AG04450 (cell line): ENCODE measurements around the gene CLRN3. TPM values are rescaled to one million over a fixed set of nuclear protein-coding genes. Genes with fewer than 3 reads are reported as not detected.

Experiments used
- CTCF ChIA-PET: fragments of 300-600, 350-600 bp; formaldehyde crosslinking; extraction: SDS; loops from one replicate; lab custom pipeline; 2022; ENCODE audit warnings: antibody characterized with exemption, inconsistent platforms; lab: Charles Lee
- POLR2A ChIA-PET: fragments of 350-600 bp; formaldehyde crosslinking; extraction: SDS; loops from one replicate; lab custom pipeline; 2021; ENCODE audit warnings: antibody characterized with exemption, inconsistent platforms; lab: Yijun Ruan, JAX
- DNase-seq: peaks from one replicate; pipeline ENCODE4 v3.0.0-alpha.2; 2011; ENCODE audit warnings: low read depth, low spot score
- H3K27ac ChIP-seq: one replicate; pipeline ENCODE4 v1.5.1; 2012; ENCODE audit warnings: low read depth, low read length, control low read depth
- H3K27me3 ChIP-seq: one replicate; pipeline ENCODE4 v1.6.0; 2012; ENCODE audit warnings: low read length; ENCODE audit not compliant: control insufficient read depth, insufficient read depth
- H3K4me3 ChIP-seq: 2 replicates; pipeline ENCODE4 v1.5.1; 2011; ENCODE audit warnings: mild to moderate bottlenecking, low read depth, low read length, control low read depth
- H3K9me3 ChIP-seq: 2 replicates; pipeline ENCODE4 v1.5.1; 2012; ENCODE audit warnings: low read length; ENCODE audit not compliant: control insufficient read depth, insufficient read depth
- polyA plus RNA-seq: library from polyadenylated mRNA; depleted of rRNA; stranded (reverse); fragments of >200 nt; gene quantifications from 2 replicates; pipeline ENCODE4 v1.2.3, GENCODE V29; 2011
- TF ChIP-seq, protein P1 (sequence below): IDR thresholded peaks from 2 replicates; pipeline ENCODE4 v1.5.1; 2011; ENCODE audit warnings: low read depth, low read length, control low read depth, inconsistent platforms

CLRN3 gene
- polyA plus RNA-seq, 1 experiment: not detected

DNA sequence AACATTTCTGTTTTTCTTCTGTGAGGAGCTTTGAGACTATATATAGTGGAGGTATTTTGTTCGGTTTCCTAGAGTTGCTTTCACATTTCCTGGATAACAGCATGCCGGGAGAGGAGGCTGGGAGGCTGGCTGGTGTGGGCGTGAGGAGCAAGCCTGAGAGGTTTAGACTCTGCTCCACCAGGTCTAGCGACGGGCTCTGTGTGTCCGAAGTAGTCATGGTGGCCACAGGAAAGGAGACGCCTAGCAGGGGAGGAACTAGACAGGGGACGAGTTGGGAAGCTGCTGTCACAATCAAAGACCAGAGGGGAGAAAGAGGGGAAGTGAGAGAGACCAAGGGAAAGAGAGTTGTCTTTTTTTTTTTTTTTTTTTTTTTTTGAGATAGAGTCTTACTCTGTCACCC is 33.7 kb upstream of the CLRN3 start:
- Histone ChIP-seq H3K27me3 (no peaks in the 10 kb centered on the region), H3K4me3 (no peak overlapping the region), H3K9me3 (peaks cover 10% of the 10 kb centered on the region), H3K27ac (no peak overlapping the region)
- DNase-seq: no peak
- TF ChIP-seq, protein P1, sequence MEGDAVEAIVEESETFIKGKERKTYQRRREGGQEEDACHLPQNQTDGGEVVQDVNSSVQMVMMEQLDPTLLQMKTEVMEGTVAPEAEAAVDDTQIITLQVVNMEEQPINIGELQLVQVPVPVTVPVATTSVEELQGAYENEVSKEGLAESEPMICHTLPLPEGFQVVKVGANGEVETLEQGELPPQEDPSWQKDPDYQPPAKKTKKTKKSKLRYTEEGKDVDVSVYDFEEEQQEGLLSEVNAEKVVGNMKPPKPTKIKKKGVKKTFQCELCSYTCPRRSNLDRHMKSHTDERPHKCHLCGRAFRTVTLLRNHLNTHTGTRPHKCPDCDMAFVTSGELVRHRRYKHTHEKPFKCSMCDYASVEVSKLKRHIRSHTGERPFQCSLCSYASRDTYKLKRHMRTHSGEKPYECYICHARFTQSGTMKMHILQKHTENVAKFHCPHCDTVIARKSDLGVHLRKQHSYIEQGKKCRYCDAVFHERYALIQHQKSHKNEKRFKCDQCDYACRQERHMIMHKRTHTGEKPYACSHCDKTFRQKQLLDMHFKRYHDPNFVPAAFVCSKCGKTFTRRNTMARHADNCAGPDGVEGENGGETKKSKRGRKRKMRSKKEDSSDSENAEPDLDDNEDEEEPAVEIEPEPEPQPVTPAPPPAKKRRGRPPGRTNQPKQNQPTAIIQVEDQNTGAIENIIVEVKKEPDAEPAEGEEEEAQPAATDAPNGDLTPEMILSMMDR: no peak
- ChIA-PET CTCF (no interaction called here), POLR2A (no interaction called here)

- TF ChIP-seq, protein P1: no peak
- Histone ChIP-seq H3K27me3 (no peaks in the 10 kb centered on the region), H3K4me3 (no peak overlapping the region), H3K27ac (no peak overlapping the region), H3K9me3 (peaks cover 15% of the 10 kb centered on the region)
- CTCF ChIA-PET: no interaction called here
- no peak for DNase-seq
- POLR2A ChIA-PET: no interaction called here
Observed at GRCh38 chr10:127925471-127926207, 32.9 kb upstream of the CLRN3 start.

DNA sequence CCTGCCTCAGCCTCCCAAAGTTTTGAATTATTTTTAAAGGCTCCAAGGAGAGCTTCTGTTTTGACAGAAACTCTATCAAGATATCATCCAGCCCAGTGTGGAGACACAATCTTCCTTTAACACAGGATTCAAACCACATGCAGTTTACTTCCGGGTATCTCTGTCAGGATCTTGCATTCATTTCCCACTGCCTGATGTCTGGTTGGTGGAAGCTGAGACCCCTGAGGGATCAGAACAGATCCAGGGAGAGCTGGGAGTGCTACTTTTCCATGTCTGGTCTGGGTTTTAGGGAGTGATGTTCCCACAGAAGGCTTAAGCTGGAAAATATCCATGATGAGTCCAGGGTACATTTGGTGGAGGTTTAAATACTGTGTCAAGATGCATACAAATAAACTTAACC is 30.9 kb upstream of the CLRN3 start:
- H3K27ac ChIP-seq: no peak overlapping the region

DNA sequence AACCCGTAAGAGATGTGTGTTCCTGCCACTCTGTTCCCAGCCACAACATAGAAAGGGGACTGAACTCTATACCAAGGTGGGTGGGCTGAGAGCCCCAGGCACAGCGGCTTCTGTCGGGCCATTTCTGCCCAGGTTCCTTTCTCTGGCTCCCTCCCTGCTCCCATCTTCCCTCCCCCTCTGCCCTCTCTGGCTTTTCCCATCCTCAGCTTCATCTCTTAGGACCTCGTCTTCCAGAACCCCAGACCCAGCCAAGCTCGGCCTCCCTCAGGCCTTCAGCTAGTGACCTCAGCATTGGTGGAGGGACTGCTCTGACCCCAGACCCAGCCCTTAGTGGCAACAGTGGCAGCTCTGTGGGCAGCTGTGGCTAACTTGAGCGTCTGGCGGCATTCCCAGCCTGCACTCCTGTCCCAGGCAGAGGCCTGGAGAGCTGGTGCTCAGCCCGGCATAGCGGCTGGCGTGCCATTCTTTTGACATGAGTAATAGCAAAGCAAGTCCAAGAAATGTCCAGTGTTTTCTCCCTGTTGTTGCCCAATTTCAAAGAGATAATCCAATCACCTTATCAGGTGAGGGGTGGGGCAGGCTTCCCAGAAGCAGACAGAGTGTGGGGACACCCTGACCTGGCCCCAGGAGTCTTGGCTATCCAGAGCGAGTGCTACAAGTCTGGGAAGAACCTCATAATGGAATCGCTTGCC is 30.1 kb upstream of the CLRN3 start:
- DNase-seq: no peak
- TF ChIP-seq, protein P1: no peak
- CTCF ChIA-PET: no interaction called here
- Histone ChIP-seq H3K4me3 (no peak overlapping the region), H3K27ac (no peak overlapping the region), H3K27me3 (no peaks in the 10 kb centered on the region), H3K9me3 (peaks cover 21% of the 10 kb centered on the region)
- POLR2A ChIA-PET: no interaction called here

More for the DNA sequence above, 30.9 kb upstream of the CLRN3 start:
- CTCF ChIA-PET: no interaction called here
- DNase-seq: no peak
- TF ChIP-seq, protein P1: no peak
- Histone ChIP-seq H3K4me3 (no peak overlapping the region), H3K9me3 (peaks cover 21% of the 10 kb centered on the region), H3K27me3 (no peaks in the 10 kb centered on the region)
- POLR2A ChIA-PET: no interaction called here

- H3K27ac ChIP-seq: no peak overlapping the region
- POLR2A ChIA-PET: no interaction called here
- no peaks in the 10 kb centered on the region for H3K27me3 ChIP-seq
- H3K4me3 ChIP-seq: no peak overlapping the region
- H3K9me3 ChIP-seq: peaks cover 21% of the 10 kb centered on the region
- CTCF ChIA-PET: no interaction called here
- TF ChIP-seq, protein P1: no peak
- no peak for DNase-seq
Observed at GRCh38 chr10:127922206-127922605, 29.5 kb upstream of the CLRN3 start.
